NCI-H82 (cell line): ENCODE measurements around the gene NPLOC4.

Experiments
- DNase-seq: peaks from one replicate; lab custom pipeline; 2025; lab: John Stamatoyannopoulos, UW

Gene NPLOC4

DNA sequence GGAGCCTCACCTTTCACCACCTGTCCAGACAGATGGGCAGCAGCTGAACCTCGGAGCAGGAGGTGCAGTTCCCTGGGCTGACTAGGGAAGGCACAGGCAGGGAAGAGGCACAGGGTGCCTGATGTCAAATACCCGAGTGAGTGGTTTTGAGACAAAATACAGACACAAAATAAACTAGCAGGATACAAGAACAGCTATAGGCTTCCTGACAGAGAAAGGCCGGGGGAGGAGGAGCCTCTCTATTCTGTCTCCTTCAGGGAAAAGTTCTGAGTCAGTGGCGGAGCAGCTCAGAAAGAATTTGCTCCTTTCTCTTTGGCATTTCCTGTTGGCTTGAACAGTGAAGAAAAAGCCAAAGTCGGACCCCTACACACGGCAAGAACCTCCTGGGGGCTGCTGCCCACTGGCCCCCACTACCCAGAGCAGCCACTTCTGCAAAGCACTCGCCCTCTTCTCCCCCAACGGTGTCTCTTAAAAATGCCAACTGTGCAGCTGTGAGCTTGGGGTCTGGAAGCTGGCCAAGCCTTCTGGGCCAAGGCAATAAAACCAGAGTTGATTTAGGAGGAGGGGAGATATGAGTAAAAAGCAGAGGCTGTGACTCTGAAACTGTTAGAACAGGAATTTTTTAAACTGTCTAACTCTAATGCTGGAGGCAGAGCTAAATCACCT is 70.3 kb downstream of the NPLOC4 start:
- no peak for DNase-seq

DNA sequence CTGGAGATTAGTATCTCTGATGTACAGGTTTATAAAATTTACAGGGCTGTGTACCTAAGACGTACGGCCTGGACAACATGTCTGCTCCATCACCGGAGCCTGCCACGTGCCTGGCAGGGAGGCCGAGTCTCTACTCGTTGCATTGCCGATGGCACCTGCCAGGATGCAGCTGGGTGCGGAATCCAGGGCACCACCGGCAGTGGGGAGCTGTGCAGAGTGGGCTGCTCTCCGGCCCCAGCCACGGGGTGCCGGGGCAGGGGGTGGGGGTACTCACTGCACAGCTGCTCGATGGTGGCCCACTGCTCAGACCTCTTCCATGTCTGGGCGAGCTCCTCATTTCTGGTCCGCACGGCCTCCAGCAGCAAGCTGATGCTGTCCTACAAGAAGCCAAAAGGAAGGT is 71.7 kb downstream of the NPLOC4 start:
- DNase-seq, result no peak

DNA sequence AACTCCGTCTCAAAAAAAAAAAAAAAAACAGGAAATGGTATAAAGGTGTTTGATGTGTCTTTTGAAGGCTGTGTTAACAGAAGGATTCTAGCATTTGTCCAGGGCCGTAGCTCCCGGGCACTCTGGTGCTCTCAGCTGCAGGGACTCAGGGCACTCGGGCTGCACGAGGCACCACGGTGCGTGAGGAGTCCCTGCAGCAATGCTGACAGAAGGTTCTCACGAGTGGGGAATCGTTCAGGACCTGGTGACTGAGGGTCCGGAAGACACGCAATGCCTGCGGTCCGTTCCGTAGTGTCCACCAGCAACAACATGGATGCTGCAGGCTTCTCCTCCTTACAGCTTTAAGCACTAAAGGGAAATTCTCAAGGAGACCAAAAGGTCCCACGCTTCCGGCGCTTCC is 72.1 kb downstream of the NPLOC4 start:
- DNase-seq, result no peak

DNA sequence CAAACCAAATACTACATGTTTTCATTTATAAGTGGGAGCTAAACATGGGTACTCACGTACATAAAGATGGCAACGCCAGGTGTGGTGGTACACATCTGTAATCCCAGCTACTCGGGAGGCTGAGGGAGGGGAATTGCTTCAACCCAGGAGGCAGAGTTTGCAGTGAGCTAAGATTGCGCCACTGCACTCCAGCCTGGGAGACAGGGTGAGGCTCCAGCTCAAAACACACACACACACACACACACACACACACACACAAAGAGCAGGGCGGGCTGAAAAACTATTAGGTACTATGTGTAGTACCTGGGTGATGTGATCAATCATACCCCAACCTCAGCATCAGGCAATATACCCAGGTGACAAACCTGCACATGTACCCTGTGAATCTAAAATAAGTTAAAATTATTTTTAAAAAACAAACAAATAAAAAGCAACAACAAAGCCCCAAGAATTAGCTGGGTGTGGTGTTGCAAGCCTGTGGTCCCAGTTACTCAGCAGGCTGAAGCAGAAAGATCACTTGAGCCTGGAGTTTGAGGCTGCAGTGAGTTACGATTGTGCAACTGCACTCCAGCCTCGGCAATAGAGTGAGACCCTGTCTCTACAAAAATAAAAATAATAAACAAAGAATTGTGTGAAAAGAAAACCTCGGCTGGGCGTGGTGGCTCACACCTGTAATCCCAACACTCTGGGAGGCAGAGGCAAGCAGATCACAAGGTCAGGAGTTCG is 72.9 kb downstream of the NPLOC4 start:
- DNase-seq, result no peak

DNA sequence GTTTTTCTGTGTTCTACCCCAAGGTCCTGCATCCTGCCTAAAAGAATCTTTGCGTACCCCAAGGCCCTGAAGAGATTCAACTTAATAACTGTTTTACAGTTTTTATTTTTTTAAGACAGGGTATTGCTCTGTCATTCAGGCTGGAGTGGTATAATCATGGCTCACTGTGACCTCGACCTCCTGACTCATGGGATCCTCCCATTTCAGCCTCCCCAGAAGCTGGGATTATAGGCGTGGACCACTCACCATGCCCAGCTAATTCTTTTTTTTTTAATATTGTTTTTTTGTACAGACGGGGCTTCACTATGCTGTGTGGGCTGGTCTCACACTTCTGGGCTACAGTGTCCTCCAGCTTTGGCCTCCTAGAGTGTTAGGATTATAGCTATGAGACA is 75.4 kb downstream of the NPLOC4 start:
- DNase-seq, result no peak

DNA sequence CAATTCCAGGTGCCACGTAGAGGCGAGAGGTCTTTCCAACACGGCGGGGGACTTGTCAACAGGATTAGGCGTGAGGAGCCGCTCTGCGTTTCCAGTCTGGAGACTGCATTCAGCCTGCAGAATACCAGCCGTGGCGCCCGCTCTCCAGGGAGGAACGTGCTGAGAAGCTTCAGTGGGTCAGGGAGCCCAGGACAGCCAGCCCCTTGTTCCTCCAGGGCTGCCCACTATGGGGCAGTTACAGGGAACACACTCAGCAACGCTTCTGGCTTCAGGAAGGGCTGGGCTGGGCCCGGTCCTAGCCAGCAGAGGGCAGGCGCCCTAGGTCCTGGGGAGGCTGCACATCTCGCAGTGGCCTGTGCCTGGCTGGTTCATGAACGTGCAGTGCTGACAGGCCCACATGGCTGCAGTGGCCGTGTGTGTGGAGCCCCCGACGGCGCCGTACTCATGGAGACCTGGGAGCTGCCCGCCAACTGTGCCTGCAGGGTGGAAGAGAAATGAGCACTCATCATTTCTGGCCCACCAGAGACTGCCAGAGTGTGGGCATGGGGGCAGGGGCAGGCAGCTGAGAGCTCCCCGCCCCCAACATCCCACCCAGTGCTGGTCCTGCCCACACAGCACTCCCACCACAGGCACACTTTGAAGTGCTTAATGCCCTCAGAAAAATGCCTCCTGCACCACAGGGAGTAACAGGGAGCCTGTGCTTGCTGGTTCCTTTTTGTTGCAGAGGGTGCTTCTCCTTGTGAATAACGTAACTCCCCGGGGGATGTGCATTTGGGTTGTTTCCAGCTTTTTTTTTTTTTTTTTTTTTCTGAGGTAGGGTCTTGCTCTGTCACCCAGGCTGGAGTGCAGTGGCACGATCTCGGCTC is 77.7 kb downstream of the NPLOC4 start:
- no peak for DNase-seq

DNA sequence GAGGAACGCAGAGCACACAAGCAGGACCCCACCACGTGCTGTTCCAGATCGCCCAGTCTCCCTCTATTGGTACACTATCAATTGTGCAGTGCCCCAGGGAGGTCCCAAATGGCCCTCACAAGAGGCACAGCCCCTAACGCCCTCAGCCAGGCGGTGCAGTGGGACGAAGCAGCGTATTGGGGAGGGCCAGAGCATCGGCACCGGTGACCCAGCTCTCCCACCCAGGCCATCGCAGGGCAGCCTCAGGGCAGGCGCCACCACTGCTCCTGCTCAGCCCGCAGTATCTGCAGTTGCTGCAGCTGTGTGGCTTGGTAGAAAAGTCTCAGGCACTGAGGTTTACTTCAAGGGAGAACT is 78.8 kb downstream of the NPLOC4 start:
- no peak for DNase-seq

DNA sequence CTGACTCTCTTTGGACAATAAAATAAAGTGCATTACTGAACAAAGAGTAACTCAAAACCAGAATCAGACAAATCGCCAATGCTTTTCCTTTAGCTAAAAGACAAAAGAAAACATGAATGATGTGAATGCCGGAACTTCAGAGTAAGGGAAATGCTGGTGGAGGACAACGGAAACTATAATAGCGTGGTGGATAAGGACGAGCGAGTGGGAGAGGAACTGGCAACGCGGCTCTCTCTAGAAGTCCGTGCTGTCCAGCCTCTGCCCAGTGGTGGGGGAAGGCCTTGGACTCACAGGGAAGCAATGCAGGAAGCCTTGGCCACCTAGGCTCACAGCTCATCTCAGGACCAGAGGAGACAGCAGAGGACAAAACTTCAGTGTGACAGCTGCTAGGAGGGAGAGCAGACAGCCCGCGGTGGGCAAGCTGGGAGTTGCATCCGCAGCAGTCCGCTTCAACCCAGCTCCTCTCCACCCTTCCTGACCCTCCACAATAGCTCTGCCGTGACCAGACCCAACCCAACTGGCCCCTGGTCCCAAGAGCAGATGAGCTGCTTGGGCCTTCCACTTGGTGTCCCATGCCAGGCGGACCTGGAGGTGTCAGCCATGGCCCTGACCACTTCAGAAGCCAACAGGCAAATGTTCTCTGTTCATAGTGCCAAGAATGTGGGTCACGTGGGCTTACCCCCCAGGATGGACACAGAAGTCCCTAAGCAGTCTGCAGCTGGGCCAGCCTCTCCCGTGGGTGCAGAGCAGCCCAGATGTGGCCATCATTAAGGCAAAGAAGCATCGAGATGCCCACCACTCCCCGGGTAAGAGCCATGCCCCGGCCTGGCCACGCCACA is 79.4 kb downstream of the NPLOC4 start:
- DNase-seq, result no peak

DNA sequence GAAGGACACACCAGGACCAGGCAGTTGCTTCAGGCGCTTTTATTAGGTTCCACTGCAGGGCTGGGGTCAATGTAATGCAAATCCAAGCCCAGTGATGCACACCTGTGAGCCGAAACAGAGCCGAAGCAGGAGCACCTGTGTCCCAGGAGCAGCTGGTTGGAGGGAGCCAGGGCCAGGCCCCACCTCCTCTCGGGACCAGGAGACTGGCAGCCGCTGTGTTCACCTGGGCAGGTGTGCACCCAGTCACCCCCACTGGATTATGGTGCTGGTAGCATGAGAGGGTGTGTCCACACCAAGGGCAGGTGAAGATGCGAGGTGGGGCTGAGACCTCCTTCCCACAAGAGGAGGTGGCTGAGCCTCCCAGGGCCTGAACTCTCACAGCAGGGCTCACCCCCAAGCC is 80.0 kb downstream of the NPLOC4 start:
- no peak for DNase-seq

DNA sequence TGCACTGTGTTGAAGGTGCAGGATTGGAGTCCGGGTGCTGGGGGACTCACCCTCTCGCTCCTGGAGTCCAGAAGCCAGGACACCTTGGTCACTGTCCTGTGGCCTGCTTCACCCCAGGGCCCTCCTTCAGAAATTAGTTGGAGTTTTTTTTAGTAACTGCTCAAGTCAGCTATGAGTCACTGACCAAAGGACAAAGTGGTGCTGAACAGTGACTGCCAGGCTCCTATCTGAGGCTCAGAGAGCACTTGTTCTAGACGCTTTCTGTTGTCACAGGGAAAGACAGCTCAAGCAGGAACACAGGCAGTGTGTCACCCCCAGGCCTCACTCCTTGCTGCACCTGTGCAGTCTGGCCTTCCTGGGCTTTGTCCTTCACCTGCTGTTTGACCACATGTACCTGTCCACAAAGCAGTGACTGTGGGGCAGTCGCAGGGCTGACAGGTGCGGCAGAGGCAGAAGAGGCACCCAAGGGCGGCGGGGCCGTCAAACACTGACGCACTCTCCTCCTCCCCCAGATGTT is 80.7 kb downstream of the NPLOC4 start:
- no peak for DNase-seq

DNA sequence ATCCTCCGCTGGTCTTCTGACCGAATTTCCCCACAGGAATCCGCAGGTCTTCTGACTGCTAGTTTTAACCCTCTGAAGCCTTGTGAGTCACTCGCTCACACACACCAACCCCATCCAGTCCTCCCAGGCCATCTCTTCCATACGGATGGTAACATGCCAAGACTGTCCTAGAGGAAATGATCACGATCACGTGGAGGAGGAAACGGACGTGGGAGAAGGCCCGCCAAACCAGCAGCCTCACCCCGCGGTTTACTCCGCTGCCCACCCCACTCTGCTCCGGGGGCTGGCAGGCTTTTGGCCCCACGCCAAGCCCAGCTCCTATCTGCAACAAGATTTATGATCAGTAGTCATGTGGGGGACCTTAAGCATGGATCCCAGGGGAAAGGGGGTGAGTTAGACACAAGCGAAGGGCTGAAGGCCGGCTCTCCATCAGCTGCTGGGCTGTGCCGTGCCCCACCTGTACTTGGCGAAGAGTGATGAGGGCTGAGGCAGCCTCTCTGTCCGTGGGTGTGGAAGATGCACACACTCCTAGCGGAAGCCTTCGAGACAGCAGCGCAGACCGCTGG is 83.2 kb downstream of the NPLOC4 start:
- DNase-seq, result peak; percentile 76

DNA sequence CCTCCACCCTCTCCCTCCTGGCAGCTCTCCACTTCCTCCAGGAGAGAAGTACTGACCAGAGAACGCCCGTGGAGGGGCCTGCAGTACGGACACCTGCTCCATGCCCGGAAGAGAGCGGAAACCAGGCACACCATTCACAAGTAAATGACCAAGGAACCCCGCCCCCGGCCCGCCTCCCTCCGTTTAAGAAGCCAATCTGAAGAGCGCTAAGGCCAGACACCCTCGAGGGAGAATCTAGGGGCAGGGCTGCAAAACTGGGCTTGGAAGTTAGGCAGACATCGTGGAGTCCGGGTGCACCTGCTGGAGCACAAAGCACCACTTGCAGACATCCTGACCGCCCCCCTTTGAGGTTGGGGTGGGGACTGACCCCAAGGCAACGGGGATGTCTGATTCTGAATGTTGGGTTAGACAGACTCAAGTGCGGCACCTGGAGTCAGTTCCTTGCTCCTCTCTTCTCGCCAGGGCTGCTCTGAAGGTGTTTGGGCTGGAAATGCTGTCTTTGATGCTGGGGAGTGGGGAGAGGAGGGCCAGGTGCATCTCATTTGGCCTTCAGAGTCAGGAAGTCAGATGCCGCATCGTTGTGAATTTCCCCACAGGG is 83.8 kb downstream of the NPLOC4 start:
- DNase-seq, result peak; percentile 91

DNA sequence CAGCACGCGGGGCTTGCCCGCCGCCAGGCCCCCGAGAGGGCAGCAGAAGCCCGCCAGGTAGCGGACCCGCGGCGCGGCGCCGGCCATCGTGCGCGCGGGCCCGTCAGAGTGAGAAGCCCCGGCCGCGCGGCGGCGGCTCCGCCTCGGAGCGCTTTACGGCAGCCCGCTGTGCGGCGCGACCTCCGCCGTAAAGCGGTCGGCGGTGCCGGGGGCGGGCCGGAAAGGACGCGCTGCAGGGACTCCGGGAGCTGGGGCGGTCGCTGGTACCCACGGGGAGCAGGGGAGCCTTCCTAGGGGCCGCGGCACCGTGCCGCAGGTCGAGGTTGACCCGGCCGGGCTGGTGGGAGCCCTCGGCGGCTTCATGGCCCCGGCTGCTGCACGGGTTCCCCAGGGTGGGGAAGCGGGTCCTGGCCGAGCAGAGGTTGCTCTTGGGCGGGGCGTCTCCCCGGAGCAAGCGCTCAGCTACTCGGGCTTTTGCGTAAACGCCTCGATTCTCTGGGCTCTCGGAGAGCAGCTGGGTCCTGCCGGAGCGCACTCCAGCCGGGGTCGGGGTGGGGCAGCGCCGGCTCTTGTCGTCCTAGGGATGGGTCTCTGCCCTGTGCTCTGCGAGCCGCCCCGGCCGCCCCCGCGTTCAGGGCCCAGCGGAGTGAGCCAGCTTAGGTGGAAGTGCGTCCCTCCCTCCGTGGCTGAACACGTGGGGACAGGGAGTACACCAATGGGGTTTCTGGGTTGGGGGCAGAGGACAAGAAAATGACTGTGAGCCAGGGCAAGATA is 84.5 kb downstream of the NPLOC4 start, which contains the start of gene FAAP100:
Gene FAAP100 (minus strand): TSS at position 110 of the 774 bp plus-strand sequence. CDS start 23 bp downstream, at position 87.
- DNase-seq, result peak; percentile 88

DNA sequence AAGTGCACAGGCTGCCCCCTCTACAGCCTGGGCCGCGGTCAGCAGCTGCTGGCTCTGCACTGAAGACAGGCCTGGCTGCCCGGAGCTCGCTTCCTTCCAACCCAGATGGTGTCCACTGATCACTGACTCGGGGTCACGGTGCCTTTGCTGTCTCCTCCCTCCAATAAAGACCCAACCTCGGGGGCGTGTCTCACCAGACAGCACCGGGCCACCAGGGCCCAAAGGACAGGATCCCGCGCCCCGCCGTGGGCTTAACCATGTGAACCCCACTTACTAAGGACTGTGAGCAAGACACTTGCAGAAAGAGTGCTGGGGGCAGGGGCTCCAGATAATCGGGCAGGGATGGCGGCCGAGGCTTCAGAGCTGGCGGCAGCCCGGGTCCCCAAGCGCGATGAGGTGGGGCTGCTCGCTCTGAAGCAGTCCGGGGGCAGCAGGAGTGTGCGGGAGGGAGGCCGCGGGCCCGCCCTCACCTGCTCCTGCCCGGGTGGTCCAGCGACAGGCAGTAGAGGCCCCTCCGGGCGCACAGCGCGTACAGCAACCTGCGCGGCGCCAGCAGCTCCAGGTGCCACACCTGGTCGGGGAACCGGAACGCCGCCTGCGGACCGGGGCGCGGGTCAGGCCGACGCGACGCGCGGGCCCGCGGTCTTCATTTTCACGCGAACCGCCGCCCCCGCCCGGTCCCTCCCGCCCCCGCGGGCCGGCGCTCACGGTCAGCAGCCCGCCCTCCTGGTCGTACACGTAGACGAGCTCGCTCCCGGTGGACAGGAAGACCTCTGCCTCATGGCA is 85.3 kb downstream of the NPLOC4 start:
- peak; percentile 36 for DNase-seq

DNA sequence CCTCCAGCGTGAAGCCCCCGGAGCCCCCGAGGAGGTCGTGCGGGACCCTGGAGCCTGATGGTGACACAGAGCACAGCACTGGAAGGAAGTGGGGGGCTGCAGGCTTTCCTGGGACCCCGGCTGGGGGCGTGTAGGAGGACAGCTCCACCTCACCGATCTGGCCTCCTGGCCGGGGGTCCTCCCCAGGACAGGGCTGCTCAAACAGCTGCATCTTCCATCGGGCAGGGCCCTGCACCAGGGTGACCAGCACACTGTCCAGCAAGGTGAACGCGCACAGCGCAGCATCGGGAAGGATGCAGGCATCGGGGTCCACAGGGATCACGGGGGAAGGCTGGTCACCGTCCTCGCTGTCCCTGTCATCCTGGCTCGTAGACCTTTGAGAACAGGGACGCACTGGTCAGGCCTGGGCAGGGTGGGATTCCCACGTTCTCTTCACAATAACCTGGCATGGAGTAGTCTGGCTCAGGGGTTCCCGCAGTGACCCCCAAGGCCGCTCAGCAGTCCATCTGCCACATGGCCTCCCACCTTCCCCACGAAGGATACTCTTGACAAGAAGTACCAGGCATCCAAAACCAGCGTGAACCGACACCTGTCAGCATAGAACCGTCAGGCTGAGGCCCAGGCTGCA is 86.0 kb downstream of the NPLOC4 start:
- no peak for DNase-seq

DNA sequence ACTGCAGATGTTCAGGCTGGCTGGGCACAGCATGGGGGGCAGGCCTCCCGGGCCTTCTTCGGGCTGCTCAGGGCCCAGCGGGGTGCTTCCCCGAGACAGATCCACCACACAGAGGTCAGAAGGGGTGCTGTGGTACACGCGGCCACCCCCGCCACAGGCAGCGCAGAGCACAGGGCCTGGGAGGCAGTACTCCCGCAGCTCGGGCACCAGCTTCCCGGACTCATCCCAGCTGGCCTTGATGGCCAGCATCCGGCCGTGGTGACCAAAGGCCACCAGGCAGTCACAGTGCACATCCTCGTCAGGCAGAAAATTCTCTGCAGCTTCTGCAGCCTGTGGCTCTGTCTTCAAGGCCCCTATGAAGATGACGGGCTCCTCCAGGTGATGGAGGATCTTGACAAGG is 86.6 kb downstream of the NPLOC4 start:
- no peak for DNase-seq

DNA sequence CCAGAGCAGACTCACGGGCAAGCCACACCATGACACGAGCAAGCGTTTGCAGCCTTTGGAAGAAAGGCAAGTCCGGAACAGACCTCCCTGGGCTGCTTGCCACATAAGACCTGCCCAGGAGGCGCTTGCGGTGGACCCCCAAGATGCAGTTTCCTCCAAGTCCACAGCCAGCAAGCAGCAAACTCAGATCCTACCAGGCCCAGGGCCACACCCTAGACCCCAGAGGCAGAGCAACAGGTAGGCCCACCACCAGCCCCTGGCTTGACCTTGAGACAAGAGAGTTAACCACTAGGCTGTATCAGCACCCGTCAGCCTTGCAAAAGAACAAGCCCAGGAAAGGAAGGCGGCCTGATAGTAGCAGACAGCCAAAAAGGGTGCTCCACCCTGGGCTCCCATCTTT is 87.1 kb downstream of the NPLOC4 start:
- no peak for DNase-seq

DNA sequence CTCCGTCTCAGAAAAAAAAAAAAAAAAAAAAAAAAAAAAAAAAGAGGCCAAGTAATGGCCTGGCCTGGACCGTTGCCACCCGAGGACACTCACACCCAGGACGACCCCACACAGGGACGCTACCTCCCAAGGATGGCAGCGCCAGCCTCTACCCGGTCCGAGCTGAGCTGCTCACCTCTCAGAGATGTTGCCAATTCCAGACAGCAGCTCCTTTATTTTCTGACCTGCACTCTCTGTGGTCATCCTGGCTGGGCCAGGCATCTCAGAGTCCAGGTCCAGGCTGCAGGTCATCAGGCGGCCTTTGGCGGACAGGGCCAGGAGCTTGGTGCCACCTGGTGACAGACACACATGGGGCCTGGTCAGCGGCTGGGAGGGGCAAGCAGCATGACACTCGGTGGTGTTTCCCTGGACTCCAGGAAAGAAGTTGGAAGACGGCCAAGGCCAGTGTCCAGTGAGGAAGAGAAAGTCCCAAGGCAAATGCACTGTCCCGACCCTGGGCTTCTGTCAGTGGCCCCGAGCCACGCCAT is 87.8 kb downstream of the NPLOC4 start:
- no peak for DNase-seq

DNA sequence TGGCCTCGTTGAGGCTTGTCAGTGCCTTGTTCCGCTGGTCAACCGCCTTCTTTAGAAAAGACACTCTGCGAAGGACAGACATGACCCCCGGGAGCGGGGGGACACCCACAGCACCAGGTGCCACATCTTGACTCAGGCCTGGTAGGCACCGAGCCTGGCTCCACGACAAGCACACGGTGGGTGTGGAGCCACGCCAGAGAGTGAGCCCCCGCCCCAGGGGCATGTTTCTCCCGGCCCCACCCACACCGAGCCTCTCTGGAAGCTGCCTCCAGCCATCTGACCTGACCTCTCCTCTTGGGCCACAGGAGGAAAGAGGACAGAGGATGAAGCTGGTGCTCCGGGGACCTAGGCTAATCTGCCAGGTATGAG is 89.3 kb downstream of the NPLOC4 start:
- no peak for DNase-seq
